Endothelial cell of umbilical vein (primary cell): Measurements from ENCODE around the gene MAP4K2. TPM values are rescaled to one million over a fixed set of nuclear protein-coding genes. Genes with fewer than 3 reads are reported as not detected.

ENCODE experiments used
- BruUV-seq: library from RNA; stranded (reverse); fragments of 400-500 nt; replicated peaks from 2 replicates; lab custom pipeline; 2021; lab: Mats Ljungman, UMichigan
- CTCF ChIA-PET: fragments of 300-600, 350-600 bp; sonication (Branson Sonifier 250); formaldehyde crosslinking; loops from one replicate; lab custom pipeline; 2021; ENCODE audit warnings: antibody characterized with exemption, inconsistent platforms; lab: Charles Lee
- POLR2A ChIA-PET: fragments of 300-600, 350-600 bp; sonication (Branson Sonifier 250); formaldehyde crosslinking; loops from one replicate; lab custom pipeline; 2021; ENCODE audit warnings: antibody characterized with exemption, inconsistent platforms; lab: Charles Lee
- DNase-seq: peaks from one replicate; pipeline ENCODE4 v3.0.0-alpha.2; 2011; ENCODE audit warnings: low read depth, low spot score
- FAIRE-seq: peaks from 2 replicates; lab custom pipeline; 2011; peaks lifted over from hg19 to GRCh38; lab: Jason Lieb, UNC
- H2AFZ ChIP-seq: 2 replicates; pipeline ENCODE4 v1.6.0; 2012; ENCODE audit warnings: low read depth, low read length, control low read depth, inconsistent platforms
- H3K27ac ChIP-seq: 2 replicates; pipeline ENCODE4 v1.5.1; 2011; ENCODE audit warnings: low read depth, mild to moderate bottlenecking, control low read depth, low read length, moderate library complexity; ENCODE audit not compliant: insufficient read depth
- H3K27me3 ChIP-seq, 2 experiments: 2 replicates each; pipeline versions ENCODE4 v1.6.0 to v1.6.1; 2011; ENCODE audit warnings: low read length in 2 of 2, mixed read lengths in 1 of 2; ENCODE audit not compliant: control insufficient read depth in 2 of 2, insufficient read depth in 2 of 2
- H3K36me3 ChIP-seq, 2 experiments: 2 replicates in 1 of 2; 3 replicates in 1 of 2; pipeline ENCODE4 v1.5.1; 2011; ENCODE audit warnings: low read length in 2 of 2, mild to moderate bottlenecking in 1 of 2, moderate library complexity in 1 of 2; ENCODE audit not compliant: control insufficient read depth in 2 of 2, insufficient read depth in 2 of 2; ENCODE audit errors: extremely low read depth in 1 of 2
- H3K4me1 ChIP-seq: 3 replicates; pipeline ENCODE4 v1.5.1; 2011; ENCODE audit warnings: mild to moderate bottlenecking, low read length; ENCODE audit not compliant: control insufficient read depth, insufficient read depth; ENCODE audit errors: extremely low read depth
- H3K4me2 ChIP-seq: 2 replicates; pipeline ENCODE4 v1.6.1; 2011; ENCODE audit warnings: low read length, control low read depth, mixed read lengths; ENCODE audit not compliant: insufficient read depth
- H3K4me3 ChIP-seq, 3 experiments: fragments of 200-600 bp in 1 of 3; sonication (generic), shearing (Covaris generic) in 1 of 3; replicated peaks in 1 of 3; 2 replicates each; pipeline ENCODE4 v1.5.1; 2011 to 2016; ENCODE audit warnings: control low read depth in 3 of 3, low read length in 3 of 3, mild to moderate bottlenecking in 2 of 3, inconsistent platforms in 1 of 3, low read depth in 1 of 3, moderate library complexity in 1 of 3; ENCODE audit not compliant: insufficient read depth in 1 of 3
- H3K79me2 ChIP-seq: 2 replicates; pipeline ENCODE4 v1.6.0; 2012; ENCODE audit warnings: low read length, inconsistent platforms; ENCODE audit not compliant: control insufficient read depth, insufficient read depth
- H3K9ac ChIP-seq: replicated peaks from 2 replicates; pipeline ENCODE3; 2011; ENCODE audit warnings: low read length, control low read depth; ENCODE audit not compliant: insufficient read depth; ENCODE audit errors: extremely low read depth
- H3K9me1 ChIP-seq: replicated peaks from 3 replicates; pipeline ENCODE4 v1.6.0; 2011; ENCODE audit warnings: mild to moderate bottlenecking, low read length; ENCODE audit not compliant: control insufficient read depth, insufficient read depth; ENCODE audit errors: extremely low read depth
- H3K9me3 ChIP-seq: replicated peaks from 2 replicates; pipeline ENCODE4 v1.5.1; 2012; ENCODE audit warnings: low read length, inconsistent platforms; ENCODE audit not compliant: control insufficient read depth, insufficient read depth
- H4K20me1 ChIP-seq: replicated peaks from 2 replicates; pipeline ENCODE3; 2011; ENCODE audit warnings: mild to moderate bottlenecking, low read length; ENCODE audit not compliant: control insufficient read depth, insufficient read depth; ENCODE audit errors: extremely low read depth
- EZH2 ChIP-seq: IDR thresholded peaks from 2 replicates; pipeline ENCODE4 v1.6.1; 2012; ENCODE audit warnings: borderline replicate concordance, low read depth, mild to moderate bottlenecking, moderate library complexity, low read length, inconsistent platforms; ENCODE audit not compliant: severe bottlenecking
- FOS ChIP-seq: IDR thresholded peaks from 2 replicates; pipeline ENCODE4 v1.6.1; 2011; ENCODE audit warnings: mild to moderate bottlenecking, low read length, moderate library complexity, borderline replicate concordance; ENCODE audit not compliant: insufficient read depth
- GATA2 ChIP-seq: IDR thresholded peaks from 2 replicates; pipeline ENCODE4 v1.7.0; 2011; ENCODE audit warnings: low read depth, mild to moderate bottlenecking, moderate library complexity, mixed read lengths, low read length; ENCODE audit not compliant: insufficient read length, insufficient read depth
- JUN ChIP-seq: IDR thresholded peaks from 2 replicates; pipeline ENCODE4 v1.6.1; 2011; ENCODE audit warnings: borderline replicate concordance, low read depth; ENCODE audit not compliant: insufficient read length, insufficient read depth
- MYC ChIP-seq: IDR thresholded peaks from one replicate; pipeline ENCODE4 v1.6.1; 2011; ENCODE audit warnings: mild to moderate bottlenecking, low read depth, low read length
- POLR2A ChIP-seq: IDR thresholded peaks from 2 replicates; pipeline ENCODE4 v1.6.1; 2012; ENCODE audit warnings: low read depth, mild to moderate bottlenecking, control low read depth, low read length
- POLR2AphosphoS5 ChIP-seq: IDR thresholded peaks from 2 replicates; pipeline ENCODE4 v1.6.1; 2012; ENCODE audit warnings: low read depth, mild to moderate bottlenecking, control low read depth, low read length, moderate library complexity; ENCODE audit not compliant: insufficient read depth
- dilution Hi-C: fragments of 300-500 bp; cut with MboI; formaldehyde crosslinking; loops from one replicate; pipeline ENCODE4 v1.15.0; 2019; ENCODE audit warnings: low sequenced_read_pairs; ENCODE audit not compliant: extremely low pct_ligation_motif_present
- intact Hi-C: fragments of 100-400 bp; cut with micrococcal nuclease; formaldehyde crosslinking; loops from one replicate; pipeline ENCODE4 v1.10.0; 2022
- polyA plus RNA-seq, 4 experiments: library from polyadenylated mRNA; depleted of rRNA in 3 of 4; stranded (reverse) in 3 of 4; unstranded in 1 of 4; fragments of >200 nt; gene quantifications; 2 replicates each; pipeline versions ENCODE4 v1.2.1 to v1.2.3, GENCODE V29; 2011 to 2012; ENCODE audit warnings: missing spikeins in 1 of 4
- total RNA-seq: library from RNA; stranded (reverse); gene quantifications from 2 replicates; pipeline ENCODE4 v1.2.3, GENCODE V29; 2021
- TF ChIP-seq, protein P1 (sequence below), 2 donors: IDR thresholded peaks; 1 replicate in 1 of 2; 2 replicates in 1 of 2; pipeline ENCODE4 v1.5.1; 2011; ENCODE audit warnings: low read length in 2 of 2, mild to moderate bottlenecking in 2 of 2, moderate library complexity in 2 of 2, control low read depth in 1 of 2, inconsistent platforms in 1 of 2, low read depth in 1 of 2; ENCODE audit not compliant: insufficient read depth in 1 of 2; ENCODE audit errors: extremely low read depth in 1 of 2
- TF ChIP-seq, protein P2 (sequence below): IDR thresholded peaks from 2 replicates; pipeline ENCODE4 v1.6.1; 2011; ENCODE audit not compliant: insufficient read depth, insufficient read length

Gene MAP4K2
- total and polyA plus RNA-seq, 2 donors (not counting 3 experiments of a cell fraction or from before 2014, with no cell fraction given), result 43.3 to 44.0 TPM

DNA sequence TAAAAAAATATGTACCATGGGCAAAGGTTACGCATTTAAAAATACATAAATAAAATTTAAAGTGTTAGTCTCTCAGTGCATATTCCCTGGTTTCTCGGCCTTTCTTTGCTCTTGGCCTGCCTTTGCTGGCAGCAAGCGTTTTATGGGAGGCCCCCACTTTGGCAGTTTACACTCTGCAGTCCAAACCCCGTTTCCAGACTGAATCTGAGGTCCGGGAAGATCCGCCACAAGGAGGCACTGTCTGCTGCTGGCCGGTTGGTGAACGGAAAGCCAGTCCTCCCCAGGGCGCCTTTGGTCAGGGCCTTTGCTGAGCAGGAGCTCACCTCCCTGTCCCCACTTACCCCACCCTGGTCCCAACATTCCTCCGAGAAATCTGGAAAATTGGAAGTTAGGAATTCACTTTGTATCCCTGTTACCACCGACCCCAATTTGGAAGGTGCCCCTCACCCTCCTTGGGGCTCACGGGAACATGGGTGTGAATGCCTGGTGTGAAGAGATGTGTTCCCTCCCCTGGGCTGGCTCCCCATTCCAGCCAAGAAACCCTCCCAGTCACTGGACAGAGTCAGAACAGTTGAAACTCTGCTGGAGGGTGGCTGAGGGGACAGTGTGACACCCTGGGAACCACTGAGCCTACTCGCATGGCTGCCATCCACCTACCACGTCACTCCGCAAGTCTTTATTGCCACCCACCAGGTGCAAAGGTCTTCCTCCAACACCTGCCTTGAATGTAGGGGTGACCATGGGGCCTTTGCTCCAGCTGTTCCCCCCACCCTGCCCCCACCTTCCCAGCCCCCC is 15.3 kb downstream of the MAP4K2 start:
- Histone ChIP-seq H3K79me2 (no peaks in the 10 kb centered on the region), H3K36me3 (peaks cover 0 to 14% of the 10 kb centered on the region in 2 experiments), H4K20me1 (no peaks in the 10 kb centered on the region), H3K4me3 (no peak overlapping the region), H3K27ac (no peak overlapping the region), H2AFZ (no peak overlapping the region), H3K9me3 (no peaks in the 10 kb centered on the region), H3K27me3 (no peaks in the 10 kb centered on the region), H3K9me1 (no peaks in the 10 kb centered on the region), H3K9ac (no peak overlapping the region), H3K4me1 (no peaks in the 10 kb centered on the region), H3K4me2 (no peak overlapping the region)
- no TSS peak for BruUV-seq
- TF ChIP-seq MYC (no peak), FOS (no peak), POLR2A (no peak), GATA2 (no peak), JUN (no peak), POLR2AphosphoS5 (peak; percentile 11), EZH2 (no peak)
- TF ChIP-seq, protein P1, sequence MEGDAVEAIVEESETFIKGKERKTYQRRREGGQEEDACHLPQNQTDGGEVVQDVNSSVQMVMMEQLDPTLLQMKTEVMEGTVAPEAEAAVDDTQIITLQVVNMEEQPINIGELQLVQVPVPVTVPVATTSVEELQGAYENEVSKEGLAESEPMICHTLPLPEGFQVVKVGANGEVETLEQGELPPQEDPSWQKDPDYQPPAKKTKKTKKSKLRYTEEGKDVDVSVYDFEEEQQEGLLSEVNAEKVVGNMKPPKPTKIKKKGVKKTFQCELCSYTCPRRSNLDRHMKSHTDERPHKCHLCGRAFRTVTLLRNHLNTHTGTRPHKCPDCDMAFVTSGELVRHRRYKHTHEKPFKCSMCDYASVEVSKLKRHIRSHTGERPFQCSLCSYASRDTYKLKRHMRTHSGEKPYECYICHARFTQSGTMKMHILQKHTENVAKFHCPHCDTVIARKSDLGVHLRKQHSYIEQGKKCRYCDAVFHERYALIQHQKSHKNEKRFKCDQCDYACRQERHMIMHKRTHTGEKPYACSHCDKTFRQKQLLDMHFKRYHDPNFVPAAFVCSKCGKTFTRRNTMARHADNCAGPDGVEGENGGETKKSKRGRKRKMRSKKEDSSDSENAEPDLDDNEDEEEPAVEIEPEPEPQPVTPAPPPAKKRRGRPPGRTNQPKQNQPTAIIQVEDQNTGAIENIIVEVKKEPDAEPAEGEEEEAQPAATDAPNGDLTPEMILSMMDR (IDR thresholded peaks at IDR 0.05; ENCODE audit: extremely low read depth in 1 of 2, insufficient read depth in 1 of 2, low read depth in 1 of 2, low read length in 2 of 2), result peak; percentile 83 to 89
- TF ChIP-seq, protein P2, sequence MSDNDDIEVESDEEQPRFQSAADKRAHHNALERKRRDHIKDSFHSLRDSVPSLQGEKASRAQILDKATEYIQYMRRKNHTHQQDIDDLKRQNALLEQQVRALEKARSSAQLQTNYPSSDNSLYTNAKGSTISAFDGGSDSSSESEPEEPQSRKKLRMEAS, result no peak
- FAIRE-seq (peak; percentile 56), DNase-seq (peak; percentile 52)
- ChIA-PET POLR2A (no interaction called here), CTCF (interaction anchor here (0.5 to 3.4 kb wide), 25 partner anchors 9 to 330 kb away, joined by 3 to 32 read pairs (median 4); partner anchors contain the start of genes CDC42BPG, EHD1, MAP4K2 and MEN1)
- intact Hi-C loops, result loop anchor here (2.0 kb wide), 2 partner anchors 13 to 57 kb away; partner anchors contain the start of gene CDC42BPG
- dilution Hi-C loops, result no loop called here
